Vagina (tissue), 2 donors: ENCODE measurements around the gene LGALS3.

Experiments used
- CTCF ChIP-seq, 3 experiments: fragments of 450-650 bp in 2 of 3; fragments of 200-600 bp in 1 of 3; sonication (generic) in 1 of 3; IDR thresholded peaks; one replicate each; pipeline ENCODE4 v1.5.1; 2017 to 2019; ENCODE audit warnings: antibody characterized with exemption in 3 of 3, mild to moderate bottlenecking in 2 of 3, moderate library complexity in 2 of 3
- POLR2A ChIP-seq, 2 donors: fragments of 450-650 bp; IDR thresholded peaks; one replicate each; pipeline ENCODE4 v1.6.1; 2017; ENCODE audit warnings: antibody characterized with exemption in 2 of 2, mild to moderate bottlenecking in 2 of 2, moderate library complexity in 2 of 2
- POLR2AphosphoS5 ChIP-seq, 2 donors: sonication (generic); formaldehyde crosslinking; IDR thresholded peaks; one replicate each; pipeline ENCODE4 v1.9.0; 2017; ENCODE audit warnings: antibody characterized with exemption in 2 of 2, mild to moderate bottlenecking in 2 of 2, low read depth in 1 of 2; ENCODE audit not compliant: insufficient read depth in 1 of 2

GRCh38 chr14:55116246-55117030 is 12.6 kb upstream of the LGALS3 start:
- TF ChIP-seq POLR2A (IDR thresholded peaks at IDR 0.05) (no peak), POLR2AphosphoS5 (IDR thresholded peaks at IDR 0.05; ENCODE audit: insufficient read depth in 1 of 2, low read depth in 1 of 2) (no peak), CTCF (IDR thresholded peaks at IDR 0.05) (no peak)
